Measurements from ENCODE around the gene RAB26. TPM values are rescaled to one million over a fixed set of nuclear protein-coding genes. Genes with fewer than 3 reads are reported as not detected.
A peak's percentile ranks its signal among the peaks of the same experiment; 100 is the strongest.
"Not testable (repeated sequence)": the region's sequence is repeated elsewhere in the genome, so short reads cannot be mapped to it uniquely, and the experiment has no call there.

RAB26 gene, protein sequence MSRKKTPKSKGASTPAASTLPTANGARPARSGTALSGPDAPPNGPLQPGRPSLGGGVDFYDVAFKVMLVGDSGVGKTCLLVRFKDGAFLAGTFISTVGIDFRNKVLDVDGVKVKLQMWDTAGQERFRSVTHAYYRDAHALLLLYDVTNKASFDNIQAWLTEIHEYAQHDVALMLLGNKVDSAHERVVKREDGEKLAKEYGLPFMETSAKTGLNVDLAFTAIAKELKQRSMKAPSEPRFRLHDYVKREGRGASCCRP
- 0.26 and 0.90 TPM in 2 replicates for total RNA-seq

DNA sequence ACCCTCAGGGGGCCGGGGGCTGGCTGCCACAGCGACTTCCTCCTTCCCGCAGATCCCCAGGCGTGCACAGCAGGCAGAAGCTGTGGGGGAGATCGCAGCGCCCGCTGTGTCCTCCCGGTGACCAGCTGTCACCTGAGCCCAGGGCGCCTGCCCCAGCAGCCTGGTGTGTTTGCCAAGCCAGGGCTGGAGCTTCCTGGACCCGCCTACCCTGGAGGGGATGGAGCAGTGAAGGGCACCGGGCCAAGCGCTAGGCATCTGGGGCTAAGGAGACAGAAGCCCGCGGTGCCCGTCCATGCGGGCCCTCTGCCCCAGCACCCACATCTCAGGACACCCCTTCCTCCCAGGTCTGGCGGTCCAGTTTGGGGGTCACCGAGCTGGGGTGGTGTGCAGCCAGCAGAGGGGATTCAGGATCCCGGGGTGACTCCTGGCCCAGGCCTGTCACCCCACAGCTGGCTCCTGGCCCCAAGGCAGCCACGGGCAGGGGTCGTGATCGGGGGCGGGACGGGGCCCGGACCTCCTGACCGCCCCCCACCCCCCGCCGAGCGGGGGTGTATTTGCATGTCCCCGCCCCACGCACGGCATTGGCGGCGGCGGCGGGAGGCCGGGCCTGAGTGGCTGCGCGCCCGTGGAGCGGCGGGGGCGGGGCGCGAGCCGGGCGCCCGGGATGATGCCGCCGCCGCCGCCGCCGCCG is at the start of gene RAB26:
RAB26 (plus strand) TSS at position 645 of the 691 bp plus-strand sequence. CDS start 159 bp downstream, outside the sequence.
- TF ChIP-seq, protein P1, sequence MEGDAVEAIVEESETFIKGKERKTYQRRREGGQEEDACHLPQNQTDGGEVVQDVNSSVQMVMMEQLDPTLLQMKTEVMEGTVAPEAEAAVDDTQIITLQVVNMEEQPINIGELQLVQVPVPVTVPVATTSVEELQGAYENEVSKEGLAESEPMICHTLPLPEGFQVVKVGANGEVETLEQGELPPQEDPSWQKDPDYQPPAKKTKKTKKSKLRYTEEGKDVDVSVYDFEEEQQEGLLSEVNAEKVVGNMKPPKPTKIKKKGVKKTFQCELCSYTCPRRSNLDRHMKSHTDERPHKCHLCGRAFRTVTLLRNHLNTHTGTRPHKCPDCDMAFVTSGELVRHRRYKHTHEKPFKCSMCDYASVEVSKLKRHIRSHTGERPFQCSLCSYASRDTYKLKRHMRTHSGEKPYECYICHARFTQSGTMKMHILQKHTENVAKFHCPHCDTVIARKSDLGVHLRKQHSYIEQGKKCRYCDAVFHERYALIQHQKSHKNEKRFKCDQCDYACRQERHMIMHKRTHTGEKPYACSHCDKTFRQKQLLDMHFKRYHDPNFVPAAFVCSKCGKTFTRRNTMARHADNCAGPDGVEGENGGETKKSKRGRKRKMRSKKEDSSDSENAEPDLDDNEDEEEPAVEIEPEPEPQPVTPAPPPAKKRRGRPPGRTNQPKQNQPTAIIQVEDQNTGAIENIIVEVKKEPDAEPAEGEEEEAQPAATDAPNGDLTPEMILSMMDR (IDR thresholded peaks at IDR 0.05; ENCODE audit: insufficient read depth, low read length, severe bottlenecking): no peak
- Histone ChIP-seq H3K27me3 (ENCODE audit: control insufficient read depth, insufficient read depth, low read length) (no peaks in the 10 kb centered on the region), H3K36me3 (ENCODE audit: control insufficient read depth, insufficient read depth, low read length) (peaks cover 12% of the 10 kb centered on the region), H3K4me3 (ENCODE audit: low read depth, low read length) (peak within 1 kb of the TSS; percentile 25)
- peak; percentile 52 for DNase-seq (ENCODE audit: low read depth)
- FAIRE-seq: no peak

DNA sequence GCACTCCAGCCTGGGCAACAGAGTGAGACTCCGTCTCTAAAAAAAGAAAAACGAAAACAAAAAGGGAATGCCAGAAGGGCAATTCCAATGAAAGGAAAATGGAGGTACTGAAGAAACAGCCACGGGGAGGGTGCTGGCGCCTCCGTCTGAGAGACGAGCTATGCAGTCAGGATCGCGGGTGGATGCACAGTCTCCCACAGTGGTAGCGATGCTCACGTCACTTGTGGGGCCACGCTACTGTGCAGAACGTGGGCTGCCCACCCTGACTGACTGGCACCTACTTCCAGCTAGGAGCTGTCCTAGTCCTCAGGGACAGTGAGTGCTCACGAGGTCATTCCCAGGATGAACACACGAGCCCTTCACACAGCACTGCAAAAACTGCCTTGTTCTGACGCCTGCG is 46.8 kb upstream of the RAB26 start:
- not testable (repeated sequence) for FAIRE-seq

DNA sequence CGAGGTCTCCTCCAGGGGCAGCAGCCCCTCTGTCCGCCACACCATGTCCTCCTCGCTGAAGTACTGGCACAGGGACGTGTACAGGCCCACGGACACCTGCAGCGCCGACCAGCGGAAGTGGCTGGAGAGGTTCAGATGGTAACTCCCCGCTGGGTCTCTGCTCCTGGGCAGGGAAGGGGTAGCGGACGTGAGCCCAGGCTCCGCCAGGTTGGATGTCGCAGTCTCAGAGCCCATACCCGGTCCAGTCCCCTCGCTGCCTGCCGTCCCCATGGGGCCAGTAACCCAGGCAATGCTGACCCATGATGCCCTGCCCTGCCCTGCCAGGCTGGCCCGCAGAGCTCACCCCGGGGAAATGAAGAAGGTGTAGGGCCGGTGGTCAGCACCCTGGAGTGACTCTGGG is 46.0 kb upstream of the RAB26 start:
- H3K4me3 ChIP-seq (ENCODE audit: low read depth, low read length): no peak overlapping the region
- FAIRE-seq: no peak
- TF ChIP-seq, protein P1 (IDR thresholded peaks at IDR 0.05; ENCODE audit: insufficient read depth, low read length, severe bottlenecking): no peak
- no peak for DNase-seq (ENCODE audit: low read depth)
- no peaks in the 10 kb centered on the region for H3K27me3 ChIP-seq (ENCODE audit: control insufficient read depth, insufficient read depth, low read length)
- peaks cover 16% of the 10 kb centered on the region for H3K36me3 ChIP-seq (ENCODE audit: control insufficient read depth, insufficient read depth, low read length)

More for the DNA sequence above, 46.8 kb upstream of the RAB26 start:
- not testable (repeated sequence) for DNase-seq (ENCODE audit: low read depth); H3K27me3 ChIP-seq (ENCODE audit: control insufficient read depth, insufficient read depth, low read length); H3K4me3 ChIP-seq (ENCODE audit: low read depth, low read length)
- H3K36me3 ChIP-seq (ENCODE audit: control insufficient read depth, insufficient read depth, low read length): peaks cover 16% of the 10 kb centered on the region

DNA sequence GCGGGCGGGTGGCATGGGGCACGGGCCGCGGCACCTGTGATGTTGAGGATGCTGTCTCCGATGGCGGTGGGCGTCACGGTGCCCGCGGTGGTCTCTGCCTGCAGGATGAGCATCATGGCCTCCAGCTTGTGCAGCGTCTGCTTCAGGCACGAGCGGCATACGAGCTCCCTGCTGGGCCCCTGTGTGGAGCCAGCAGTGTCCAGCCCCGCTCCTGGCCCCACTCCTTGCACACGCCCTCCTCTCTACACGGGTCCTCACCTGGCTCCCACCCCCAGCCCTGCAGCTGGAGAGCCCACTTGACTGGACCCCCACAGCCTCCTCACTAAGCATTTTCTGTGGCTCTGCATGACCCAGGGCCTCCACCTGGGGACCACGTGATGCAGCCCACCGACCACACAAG is 44.0 kb upstream of the RAB26 start:
- FAIRE-seq; H3K4me3 ChIP-seq (ENCODE audit: low read depth, low read length); DNase-seq (ENCODE audit: low read depth); H3K27me3 ChIP-seq (ENCODE audit: control insufficient read depth, insufficient read depth, low read length): not testable (repeated sequence)
- peaks cover 14% of the 10 kb centered on the region for H3K36me3 ChIP-seq (ENCODE audit: control insufficient read depth, insufficient read depth, low read length)

DNA sequence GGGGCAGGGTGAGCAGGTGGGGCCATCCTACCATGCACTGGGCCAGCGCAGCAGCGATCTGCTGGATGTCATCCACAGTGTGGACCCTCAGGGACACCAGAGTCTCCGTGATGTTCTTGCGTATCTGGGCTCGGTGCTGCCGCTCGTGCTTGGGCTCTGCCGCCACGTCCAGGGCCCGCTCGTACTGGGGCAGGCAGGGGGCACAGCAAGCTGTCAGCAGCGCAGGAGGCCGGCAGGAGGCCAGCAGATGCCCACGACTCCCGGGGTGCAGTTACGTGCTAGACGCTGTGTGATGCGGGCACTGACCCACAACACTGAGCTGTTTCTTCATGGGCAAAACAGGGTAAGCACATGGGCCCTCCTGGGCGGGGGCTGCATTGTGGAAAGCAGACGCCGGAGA is 43.1 kb upstream of the RAB26 start:
- H3K36me3 ChIP-seq (ENCODE audit: control insufficient read depth, insufficient read depth, low read length): peaks cover 12% of the 10 kb centered on the region
- not testable (repeated sequence) for H3K27me3 ChIP-seq (ENCODE audit: control insufficient read depth, insufficient read depth, low read length); FAIRE-seq; H3K4me3 ChIP-seq (ENCODE audit: low read depth, low read length); DNase-seq (ENCODE audit: low read depth)

DNA sequence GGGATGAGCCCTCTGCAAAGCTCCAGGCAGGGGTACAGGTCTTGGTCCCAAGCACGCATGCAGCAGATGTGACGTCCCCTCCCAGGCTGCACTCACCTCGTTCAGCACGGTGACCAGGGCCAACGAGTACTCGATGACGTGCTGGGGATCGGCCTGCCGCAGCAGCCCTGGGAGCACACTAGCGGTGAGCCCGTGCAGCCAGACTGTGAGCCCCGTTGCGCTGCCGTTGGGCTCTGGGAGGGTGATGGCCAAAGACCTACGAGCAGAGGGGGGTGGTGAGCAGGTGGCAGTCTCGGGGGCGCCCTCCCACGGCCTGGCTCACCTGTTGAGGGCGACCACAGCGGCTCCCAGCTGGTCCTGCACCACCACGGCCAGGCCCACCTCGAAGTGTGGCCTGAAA is 42.7 kb upstream of the RAB26 start:
- peaks cover 12% of the 10 kb centered on the region for H3K36me3 ChIP-seq (ENCODE audit: control insufficient read depth, insufficient read depth, low read length)
- H3K4me3 ChIP-seq (ENCODE audit: low read depth, low read length); DNase-seq (ENCODE audit: low read depth); FAIRE-seq; H3K27me3 ChIP-seq (ENCODE audit: control insufficient read depth, insufficient read depth, low read length): not testable (repeated sequence)

DNA sequence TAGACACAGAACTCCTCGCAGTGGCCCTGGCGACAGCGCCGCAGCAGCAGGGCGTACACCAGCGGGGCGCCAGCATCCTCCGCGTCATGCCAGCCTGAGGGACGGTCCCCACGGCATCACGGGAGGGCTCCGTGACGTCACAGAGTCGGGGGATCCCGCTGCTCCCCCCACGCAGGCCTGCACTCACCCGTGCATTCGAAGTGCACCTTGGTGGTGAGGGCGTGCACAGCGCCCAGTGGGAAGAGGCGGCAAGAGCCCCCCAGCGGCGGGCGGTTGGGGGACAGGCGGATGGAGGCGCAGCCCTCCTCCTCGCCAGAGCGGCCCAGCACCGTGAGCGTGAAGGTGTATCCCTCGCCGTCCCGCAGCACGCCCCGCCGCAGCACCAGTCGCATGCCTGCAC is 42.2 kb upstream of the RAB26 start:
- not testable (repeated sequence) for DNase-seq (ENCODE audit: low read depth); FAIRE-seq; H3K4me3 ChIP-seq (ENCODE audit: low read depth, low read length); H3K27me3 ChIP-seq (ENCODE audit: control insufficient read depth, insufficient read depth, low read length)
- H3K36me3 ChIP-seq (ENCODE audit: control insufficient read depth, insufficient read depth, low read length): peaks cover 12% of the 10 kb centered on the region

DNA sequence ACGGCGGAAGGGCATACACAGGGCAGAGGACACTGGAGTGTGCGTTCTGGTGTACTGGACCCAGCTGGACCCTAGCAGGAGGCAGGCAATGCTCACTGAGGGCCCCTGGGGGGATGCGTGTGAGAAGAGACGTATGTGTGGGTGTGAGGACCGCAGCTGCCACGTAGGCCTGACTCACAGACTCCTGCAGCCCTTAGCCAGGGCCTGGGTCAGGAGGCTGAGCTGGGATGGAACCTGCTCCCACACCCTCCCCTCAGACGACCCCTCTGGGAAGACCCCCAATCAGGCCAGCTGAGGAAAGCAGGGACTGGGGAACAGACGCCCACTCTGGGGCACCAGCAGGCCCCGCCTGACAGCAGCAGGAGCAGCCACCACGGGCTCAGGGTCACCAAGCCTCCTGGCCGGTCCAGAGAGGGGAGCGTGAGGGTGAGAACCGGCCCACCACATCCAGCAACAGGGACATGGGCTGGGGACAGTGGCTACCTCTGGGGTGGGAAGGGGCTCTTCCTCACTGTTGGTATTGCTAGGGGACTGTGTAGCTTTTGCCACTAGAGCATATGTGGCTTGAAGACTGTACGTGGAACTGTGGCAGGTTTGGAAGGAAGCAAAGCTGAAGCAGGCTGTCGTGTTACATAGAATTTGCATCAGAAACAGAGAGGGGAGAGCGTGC is 41.2 kb upstream of the RAB26 start:
- not testable (repeated sequence) for H3K27me3 ChIP-seq (ENCODE audit: control insufficient read depth, insufficient read depth, low read length); FAIRE-seq; H3K4me3 ChIP-seq (ENCODE audit: low read depth, low read length)
- H3K36me3 ChIP-seq (ENCODE audit: control insufficient read depth, insufficient read depth, low read length): peaks cover 10% of the 10 kb centered on the region
- DNase-seq (ENCODE audit: low read depth): peak; percentile 34

DNA sequence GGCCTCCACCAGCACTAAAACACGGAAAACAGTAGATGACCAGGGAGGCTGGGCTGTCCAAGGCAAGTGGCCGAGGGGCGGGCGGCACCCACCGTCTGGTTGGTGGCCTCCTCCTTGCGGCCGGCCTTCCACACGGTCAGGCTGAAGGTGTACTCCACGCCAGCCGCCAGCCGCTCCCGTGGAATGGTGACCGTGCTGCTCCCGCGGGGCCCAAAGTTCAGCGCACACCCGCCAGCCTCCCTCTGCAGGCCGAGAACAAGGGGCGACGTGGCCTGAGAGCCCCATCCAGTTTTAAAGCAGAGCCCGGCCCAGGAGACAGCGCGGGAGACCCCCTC is 40.7 kb upstream of the RAB26 start:
- H3K36me3 ChIP-seq (ENCODE audit: control insufficient read depth, insufficient read depth, low read length); FAIRE-seq: not testable (repeated sequence)

DNA sequence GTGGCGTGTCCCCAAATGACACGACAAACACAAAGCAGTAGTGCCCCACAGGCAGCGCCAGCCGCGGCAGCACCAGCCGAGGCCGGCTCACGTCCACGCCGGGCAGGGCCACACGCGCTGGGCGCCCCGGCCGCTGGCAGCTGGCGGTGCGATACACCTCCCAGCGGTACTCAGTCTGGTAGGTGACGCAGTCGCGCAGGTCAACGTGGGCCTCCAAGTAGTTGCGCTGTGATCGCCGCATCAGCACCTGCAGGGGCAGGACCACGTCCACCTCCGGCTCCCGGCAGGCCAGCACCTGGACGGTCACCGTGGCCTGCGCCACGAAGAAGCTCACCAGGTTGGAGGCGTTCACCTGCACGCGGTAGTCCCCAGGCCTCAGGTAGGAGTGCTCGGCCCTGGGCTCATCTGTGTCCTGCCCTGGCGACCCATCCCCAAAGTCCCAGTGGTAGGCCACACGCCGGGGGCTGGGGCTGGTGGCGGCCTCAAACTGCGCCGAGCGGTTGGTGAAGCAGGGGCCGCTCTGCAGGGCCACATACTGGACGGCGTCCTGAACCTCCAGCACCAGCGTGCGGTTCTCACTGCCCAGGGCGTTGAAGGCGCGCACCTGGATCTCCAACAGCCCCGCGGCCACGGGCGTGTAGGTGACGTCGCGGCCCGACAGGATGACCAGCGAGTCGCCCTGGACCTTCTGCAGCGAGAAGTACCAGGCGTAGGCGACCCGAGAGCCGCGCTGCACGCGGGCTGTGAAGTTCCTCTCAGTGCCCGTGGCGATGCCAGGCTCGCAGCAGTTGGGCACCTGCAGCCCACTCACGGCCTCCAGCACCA is 39.8 kb upstream of the RAB26 start:
- H3K36me3 ChIP-seq (ENCODE audit: control insufficient read depth, insufficient read depth, low read length); H3K27me3 ChIP-seq (ENCODE audit: control insufficient read depth, insufficient read depth, low read length); FAIRE-seq; DNase-seq (ENCODE audit: low read depth); H3K4me3 ChIP-seq (ENCODE audit: low read depth, low read length): not testable (repeated sequence)

More for the DNA sequence above, 40.7 kb upstream of the RAB26 start:
- H3K4me3 ChIP-seq (ENCODE audit: low read depth, low read length); H3K27me3 ChIP-seq (ENCODE audit: control insufficient read depth, insufficient read depth, low read length); DNase-seq (ENCODE audit: low read depth): not testable (repeated sequence)

DNA sequence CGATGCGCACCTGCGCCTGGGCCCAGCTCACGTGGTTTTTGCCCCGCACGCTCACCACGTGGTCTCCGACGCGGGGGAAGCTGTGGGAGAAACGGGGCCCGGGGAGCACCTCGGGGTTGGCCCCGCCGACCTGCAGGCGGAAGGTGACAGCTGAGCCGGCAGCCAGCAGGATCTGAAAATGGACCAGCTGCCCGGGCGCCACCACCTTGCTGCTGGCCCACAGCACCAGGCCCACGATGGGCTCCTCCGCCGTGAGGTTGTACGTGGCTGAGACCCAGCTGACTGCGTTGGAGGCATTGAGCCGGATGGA is 39.2 kb upstream of the RAB26 start:
- FAIRE-seq; H3K36me3 ChIP-seq (ENCODE audit: control insufficient read depth, insufficient read depth, low read length): not testable (repeated sequence)

DNA sequence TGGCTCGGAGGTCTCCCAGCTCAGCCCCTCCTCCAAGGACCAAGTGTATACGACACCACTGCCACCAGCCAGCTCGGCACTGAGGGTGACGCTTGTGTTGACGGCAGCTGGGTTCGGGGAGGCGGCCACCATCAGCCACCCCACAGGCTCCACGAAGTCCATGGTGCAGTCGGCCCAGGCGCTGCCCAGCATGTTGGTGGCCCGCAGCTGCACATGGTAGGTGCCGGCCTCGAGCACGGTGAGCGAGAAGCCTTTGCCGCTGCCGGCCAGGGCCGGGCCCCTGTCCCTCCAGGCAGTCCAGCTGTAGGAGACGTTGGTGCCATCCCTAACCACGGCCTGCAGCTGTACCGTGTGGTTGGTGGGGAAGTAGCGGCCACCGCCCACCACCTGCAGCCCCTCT is 38.6 kb upstream of the RAB26 start:
- not testable (repeated sequence) for DNase-seq (ENCODE audit: low read depth); H3K27me3 ChIP-seq (ENCODE audit: control insufficient read depth, insufficient read depth, low read length); H3K36me3 ChIP-seq (ENCODE audit: control insufficient read depth, insufficient read depth, low read length); FAIRE-seq; H3K4me3 ChIP-seq (ENCODE audit: low read depth, low read length)

More for the DNA sequence above, 39.2 kb upstream of the RAB26 start:
- not testable (repeated sequence) for DNase-seq (ENCODE audit: low read depth); H3K27me3 ChIP-seq (ENCODE audit: control insufficient read depth, insufficient read depth, low read length); H3K4me3 ChIP-seq (ENCODE audit: low read depth, low read length)
